ENCODE results near the gene STEAP4.

- TF ChIP-seq EZH2 (IDR thresholded peaks at IDR 0.05) (no peak), POLR2AphosphoS5 (IDR thresholded peaks at IDR 0.05; ENCODE audit: borderline replicate concordance, low read depth, low read length) (no peak)
Observed at GRCh38 chr7:88226201-88226600, 80.5 kb downstream of the STEAP4 start.

Data from SK-N-MC (cell line).